CD8-positive, alpha-beta memory T cell (primary cell): ENCODE data around the gene PALLD. TPM values are rescaled to one million over a fixed set of nuclear protein-coding genes. Genes with fewer than 3 reads are reported as not detected.
A peak's percentile ranks its signal among the peaks of the same experiment; 100 is the strongest.
"Not testable (repeated sequence)": the region's sequence is repeated elsewhere in the genome, so short reads cannot be mapped to it uniquely, and the experiment has no call there.

Experiments used
- CTCF ChIA-PET: fragments of 350-600 bp; sonication (Branson Sonifier 250); formaldehyde crosslinking; loops from one replicate; lab custom pipeline; 2021; ENCODE audit warnings: antibody characterized with exemption; lab: Charles Lee
- POLR2A ChIA-PET: fragments of 350-600 bp; sonication (Branson Sonifier 250); formaldehyde crosslinking; loops from one replicate; lab custom pipeline; 2021; ENCODE audit warnings: antibody characterized with exemption; lab: Charles Lee
- DNase-seq, 5 donors: peaks; one replicate each; pipeline versions ENCODE4 v3.0.0 to v3.0.0-alpha.2; 2020 to 2022; ENCODE audit warnings: mixed read lengths in 1 of 5
- H3K27ac ChIP-seq: one replicate; pipeline ENCODE4 v1.7.0; 2013; ENCODE audit warnings: low read depth, mild to moderate bottlenecking, low read length, moderate library complexity
- H3K27me3 ChIP-seq: 2 replicates; pipeline ENCODE4 v1.7.0; 2013; ENCODE audit warnings: low read length, mild to moderate bottlenecking; ENCODE audit not compliant: insufficient read depth, poor library complexity, severe bottlenecking
- H3K36me3 ChIP-seq: 2 replicates; pipeline ENCODE4 v1.7.0; 2013; ENCODE audit warnings: mild to moderate bottlenecking, low read length, moderate library complexity; ENCODE audit not compliant: insufficient read depth
- H3K4me1 ChIP-seq: 2 replicates; pipeline ENCODE4 v1.7.0; 2013; ENCODE audit warnings: mild to moderate bottlenecking, low read length, moderate library complexity; ENCODE audit not compliant: insufficient read depth
- H3K4me3 ChIP-seq: 2 replicates; pipeline ENCODE4 v1.7.0; 2013; ENCODE audit warnings: mild to moderate bottlenecking, low read length
- H3K9me3 ChIP-seq: 2 replicates; pipeline ENCODE4 v1.7.0; 2013; ENCODE audit warnings: mild to moderate bottlenecking, low read length
- H3K27ac Mint-ChIP-seq, 8 donors: one replicate each; pipeline ENCODE4 v1.8.0; 2020 to 2021; ENCODE audit warnings: mixed read lengths in 8 of 8, mild to moderate bottlenecking in 6 of 8, inconsistent platforms in 3 of 8, moderate library complexity in 3 of 8
- H3K27me3 Mint-ChIP-seq, 2 donors: one replicate each; pipeline ENCODE4 v1.8.0; 2020 to 2021; ENCODE audit warnings: mixed read lengths in 2 of 2, mild to moderate bottlenecking in 1 of 2, moderate library complexity in 1 of 2
- H3K36me3 Mint-ChIP-seq, 3 donors: one replicate each; pipeline ENCODE4 v1.8.0; 2020 to 2021; ENCODE audit warnings: mixed read lengths in 3 of 3, inconsistent platforms in 1 of 3, mild to moderate bottlenecking in 1 of 3
- H3K4me1 Mint-ChIP-seq, 3 donors: one replicate each; pipeline ENCODE4 v1.8.0; 2020 to 2021; ENCODE audit warnings: mixed read lengths in 3 of 3, inconsistent platforms in 1 of 3, mild to moderate bottlenecking in 1 of 3
- H3K4me3 Mint-ChIP-seq, 7 donors: one replicate each; pipeline ENCODE4 v1.8.0; 2020 to 2021; ENCODE audit warnings: mixed read lengths in 7 of 7, mild to moderate bottlenecking in 6 of 7, moderate library complexity in 4 of 7, inconsistent platforms in 2 of 7
- H3K9me3 Mint-ChIP-seq, 5 donors: one replicate each; pipeline ENCODE4 v1.8.0; 2020 to 2022; ENCODE audit warnings: mixed read lengths in 5 of 5, mild to moderate bottlenecking in 3 of 5, moderate library complexity in 2 of 5, inconsistent platforms in 1 of 5
- polyA plus RNA-seq: library from polyadenylated mRNA; unstranded; fragments of 300-500 nt; fragmentation: Illumina TruSeq; gene quantifications from one replicate; pipeline ENCODE4 v1.2.3, GENCODE V29; 2021
- total RNA-seq, 2 experiments: library from RNA; stranded (reverse); gene quantifications; one replicate each; pipeline ENCODE4 v1.2.3, GENCODE V29; 2021

Gene PALLD
- total and polyA plus RNA-seq, 3 experiments from 2014 or later = 0.35 to 0.97 (median 0.47) TPM

GRCh38 chr4:168509786-168510185 lies 12.9 kb downstream of the PALLD start:
- H3K9me3 Mint-ChIP-seq = no peaks in the 10 kb centered on the region
- POLR2A ChIA-PET = no interaction called here
- CTCF ChIA-PET = no interaction called here
- no peak overlapping the region for H3K4me3 ChIP-seq
- no peaks in the 10 kb centered on the region for H3K9me3 ChIP-seq
- no peak overlapping the region for H3K27ac ChIP-seq
- H3K4me1 ChIP-seq = peaks cover 31% of the 10 kb centered on the region
- H3K27me3 ChIP-seq = no peaks in the 10 kb centered on the region
- H3K4me3 Mint-ChIP-seq = peak overlapping the region in 1 of 7 donors; percentile 15
- H3K36me3 Mint-ChIP-seq = no peaks in the 10 kb centered on the region
- H3K27ac Mint-ChIP-seq = peak overlapping the region in 4 of 8 donors; percentile 21 to 64 (median 34)
- peaks cover 0 to under 1% of the 10 kb centered on the region in 2 donors for H3K27me3 Mint-ChIP-seq
- peak in 2 of 5 donors; percentile 19 to 69 for DNase-seq
- peaks cover 26 to 38% (median 37%) of the 10 kb centered on the region in 3 donors for H3K4me1 Mint-ChIP-seq
- no peaks in the 10 kb centered on the region for H3K36me3 ChIP-seq

GRCh38 chr4:168511780-168512489 lies 15.1 kb downstream of the PALLD start:
- Mint-ChIP-seq H3K27ac (peak overlapping the region; percentile 64 to 92 (median 88)), H3K9me3 (no peaks in the 10 kb centered on the region), H3K4me3 (peak overlapping the region; percentile 16 to 74 (median 42)), H3K4me1 (peaks cover 26 to 38% (median 37%) of the 10 kb centered on the region in 3 donors), H3K36me3 (no peaks in the 10 kb centered on the region), H3K27me3 (no peaks in the 10 kb centered on the region)
- peaks cover 31% of the 10 kb centered on the region for H3K4me1 ChIP-seq
- peak; percentile 40 to 85 (median 70) for DNase-seq
- ChIA-PET POLR2A (interaction anchor here (1.1 kb wide), 1 partner anchor 32 kb away, joined by 3 read pairs; the partner anchor contains the start of gene DDX60L), CTCF (interaction anchor here (0.9 to 2.1 kb wide), 4 partner anchors 10 to 32 kb away, joined by 3 to 5 read pairs (median 4); no protein-coding TSS in a partner anchor)
- H3K27ac ChIP-seq = no peak overlapping the region
- no peaks in the 10 kb centered on the region for H3K36me3 ChIP-seq
- H3K9me3 ChIP-seq = no peaks in the 10 kb centered on the region
- H3K27me3 ChIP-seq = no peaks in the 10 kb centered on the region
- peak overlapping the region; percentile 16 for H3K4me3 ChIP-seq

GRCh38 chr4:168513826-168514225 lies 17.0 kb downstream of the PALLD start:
- Mint-ChIP-seq H3K4me1 (peaks cover 26 to 38% (median 37%) of the 10 kb centered on the region in 3 donors), H3K27ac (peak overlapping the region in 1 of 8 donors; percentile 11)
- H3K36me3 ChIP-seq, H3K36me3 Mint-ChIP-seq, H3K9me3 Mint-ChIP-seq, H3K27ac ChIP-seq, H3K9me3 ChIP-seq, H3K27me3 ChIP-seq, H3K27me3 Mint-ChIP-seq, H3K4me3 Mint-ChIP-seq, H3K4me3 ChIP-seq, POLR2A ChIA-PET, DNase-seq: not testable (repeated sequence)
- peaks cover 31% of the 10 kb centered on the region for H3K4me1 ChIP-seq
- CTCF ChIA-PET = interaction anchor here (2.2 kb wide), 1 partner anchor 36 kb away, joined by 9 read pairs; no protein-coding TSS in a partner anchor

- H3K27me3 Mint-ChIP-seq = no peaks in the 10 kb centered on the region
- H3K27ac Mint-ChIP-seq = no peak overlapping the region
- DNase-seq = peak in 2 of 5 donors; percentile 9 to 26
- no peak overlapping the region for H3K4me3 Mint-ChIP-seq
- H3K4me1 ChIP-seq = peaks cover 31% of the 10 kb centered on the region
- no peaks in the 10 kb centered on the region for H3K36me3 Mint-ChIP-seq
- peaks cover 26 to 37% (median 37%) of the 10 kb centered on the region in 3 donors for H3K4me1 Mint-ChIP-seq
- no peak overlapping the region for H3K27ac ChIP-seq
- no peak overlapping the region for H3K4me3 ChIP-seq
- no peaks in the 10 kb centered on the region for H3K36me3 ChIP-seq
- no peaks in the 10 kb centered on the region for H3K27me3 ChIP-seq
- POLR2A ChIA-PET = no interaction called here
- H3K9me3 ChIP-seq = no peaks in the 10 kb centered on the region
- CTCF ChIA-PET = interaction anchor here (2.2 kb wide), 1 partner anchor 36 kb away, joined by 9 read pairs; no protein-coding TSS in a partner anchor
- no peaks in the 10 kb centered on the region for H3K9me3 Mint-ChIP-seq
These were observed 17.5 kb downstream of the PALLD start for GRCh38 chr4:168514249-168514852.

GRCh38 chr4:168515222-168516011 lies 18.6 kb downstream of the PALLD start:
- Histone ChIP-seq H3K4me1 (peaks cover 22% of the 10 kb centered on the region), H3K36me3 (no peaks in the 10 kb centered on the region), H3K27me3 (no peaks in the 10 kb centered on the region), H3K9me3 (no peaks in the 10 kb centered on the region), H3K27ac (no peak overlapping the region), H3K4me3 (no peak overlapping the region)
- ChIA-PET CTCF (interaction anchor here (0.6 to 0.8 kb wide), 3 partner anchors 14 to 265 kb away, joined by 3 read pairs; no protein-coding TSS in a partner anchor), POLR2A (no interaction called here)
- DNase-seq = no peak
- Mint-ChIP-seq H3K27me3 (peaks cover 0 to 4% of the 10 kb centered on the region in 2 donors), H3K4me3 (no peak overlapping the region), H3K9me3 (no peaks in the 10 kb centered on the region), H3K4me1 (peaks cover 19 to 27% (median 27%) of the 10 kb centered on the region in 3 donors), H3K27ac (peak overlapping the region in 1 of 8 donors; percentile 61), H3K36me3 (no peaks in the 10 kb centered on the region)

- Mint-ChIP-seq H3K4me3 (no peak overlapping the region), H3K36me3 (no peaks in the 10 kb centered on the region), H3K4me1 (peaks cover 11 to 16% (median 15%) of the 10 kb centered on the region in 3 donors), H3K27ac (no peak overlapping the region), H3K9me3 (no peaks in the 10 kb centered on the region), H3K27me3 (peaks cover 4 to 14% of the 10 kb centered on the region in 2 donors)
- CTCF ChIA-PET = no interaction called here
- DNase-seq = no peak
- POLR2A ChIA-PET = no interaction called here
- Histone ChIP-seq H3K27ac (no peak overlapping the region), H3K9me3 (no peaks in the 10 kb centered on the region), H3K36me3 (no peaks in the 10 kb centered on the region), H3K4me3 (no peak overlapping the region), H3K4me1 (peaks cover 10% of the 10 kb centered on the region), H3K27me3 (no peaks in the 10 kb centered on the region)
These were observed 20.0 kb downstream of the PALLD start for GRCh38 chr4:168516841-168517240.

- POLR2A ChIA-PET = no interaction called here
- CTCF ChIA-PET = no interaction called here
- no peaks in the 10 kb centered on the region for H3K36me3 Mint-ChIP-seq
These were observed 22.7 kb downstream of the PALLD start for GRCh38 chr4:168519576-168519975.

More at GRCh38 chr4:168519576-168519975, 22.7 kb downstream of the PALLD start:
- Histone ChIP-seq H3K27me3 (no peaks in the 10 kb centered on the region), H3K4me3 (no peak overlapping the region), H3K36me3 (no peaks in the 10 kb centered on the region), H3K4me1 (no peaks in the 10 kb centered on the region), H3K27ac (no peak overlapping the region), H3K9me3 (no peaks in the 10 kb centered on the region)
- no peaks in the 10 kb centered on the region for H3K9me3 Mint-ChIP-seq
- H3K27ac Mint-ChIP-seq = no peak overlapping the region
- H3K4me1 Mint-ChIP-seq = no peaks in the 10 kb centered on the region
- DNase-seq = no peak
- peaks cover 6 to 21% of the 10 kb centered on the region in 2 donors for H3K27me3 Mint-ChIP-seq
- no peak overlapping the region for H3K4me3 Mint-ChIP-seq
